CD4-positive, alpha-beta T cell treated with Interleukin-1 beta for 1 hour (primary cell): ENCODE results near the gene VSNL1.

Source experiments
- DNase-seq, 2 donors: peaks; one replicate each; pipeline ENCODE4 v3.0.0-alpha.2; 2020 to 2022

VSNL1 gene

GRCh38 chr2:17615728-17616351, 75.3 kb downstream of the VSNL1 start:
- DNase-seq: no peak

- DNase-seq: no peak
These were observed 75.9 kb downstream of the VSNL1 start for GRCh38 chr2:17616405-17616804.

GRCh38 chr2:17617516-17617915, 77.0 kb downstream of the VSNL1 start:
- DNase-seq: no peak

- DNase-seq: no peak
These were observed 77.5 kb downstream of the VSNL1 start for GRCh38 chr2:17617955-17618354.

GRCh38 chr2:17620280-17620679, 79.8 kb downstream of the VSNL1 start:
- DNase-seq: no peak

GRCh38 chr2:17620841-17621240, 80.3 kb downstream of the VSNL1 start:
- no peak for DNase-seq

GRCh38 chr2:17621781-17622180, 81.3 kb downstream of the VSNL1 start:
- DNase-seq: no peak

GRCh38 chr2:17625446-17625845, 85.0 kb downstream of the VSNL1 start:
- no peak for DNase-seq

- DNase-seq: no peak
These were observed 86.5 kb downstream of the VSNL1 start for GRCh38 chr2:17626986-17627385.

- no peak for DNase-seq
These were observed 86.9 kb downstream of the VSNL1 start for GRCh38 chr2:17627434-17627833.

GRCh38 chr2:17628349-17629261, 88.1 kb downstream of the VSNL1 start:
- no peak for DNase-seq

GRCh38 chr2:17630089-17630488, 89.6 kb downstream of the VSNL1 start:
- DNase-seq: no peak

GRCh38 chr2:17634997-17635396, 94.5 kb downstream of the VSNL1 start:
- no peak for DNase-seq

GRCh38 chr2:17636257-17636656, 95.8 kb downstream of the VSNL1 start:
- DNase-seq: no peak

- no peak for DNase-seq
These were observed 96.8 kb downstream of the VSNL1 start for GRCh38 chr2:17637131-17637906.

GRCh38 chr2:17638196-17638743, 97.8 kb downstream of the VSNL1 start:
- no peak for DNase-seq

GRCh38 chr2:17640406-17640805, 99.9 kb downstream of the VSNL1 start:
- DNase-seq: no peak

GRCh38 chr2:17643031-17643615, 102.6 kb downstream of the VSNL1 start:
- DNase-seq: peak in 1 of 2 donors; percentile 39

- no peak for DNase-seq
These were observed 104.7 kb downstream of the VSNL1 start for GRCh38 chr2:17644997-17645720.

GRCh38 chr2:17646081-17646554, 105.6 kb downstream of the VSNL1 start:
- DNase-seq: peak; percentile 15 to 44

- no peak for DNase-seq
These were observed 106.6 kb downstream of the VSNL1 start for GRCh38 chr2:17646838-17647701.
